ENCODE measurements around the gene CACNB2.

CACNB2 gene

GRCh38 chr10:18397906-18398305, 257.7 kb downstream of the CACNB2 start:
- DNase-seq, result no peak
- TF ChIP-seq GATA1 (IDR thresholded peaks at IDR 0.05; ENCODE audit: low read depth, low read length), result no peak

DNA sequence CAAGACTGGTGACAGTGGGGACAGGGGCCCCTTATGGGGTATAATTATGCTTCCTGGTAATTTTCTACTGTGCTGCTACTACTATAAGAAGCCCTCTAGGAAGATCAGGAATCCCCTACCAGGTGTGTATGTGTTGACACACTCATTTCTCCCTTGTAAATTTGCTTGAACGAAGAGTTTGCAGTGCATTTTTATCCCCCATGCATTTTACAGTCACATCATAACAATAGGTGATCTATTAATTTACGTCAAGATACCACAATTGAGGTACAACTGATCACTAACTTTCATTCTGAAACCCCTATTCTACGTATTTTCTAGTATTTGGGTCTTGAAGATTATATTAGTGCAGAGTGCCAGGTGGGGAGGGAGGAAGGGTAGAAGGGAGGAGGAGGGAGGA, 258.9 kb downstream of the CACNB2 start:
- DNase-seq, result no peak
- no peak for TF ChIP-seq GATA1 (IDR thresholded peaks at IDR 0.05; ENCODE audit: low read depth, low read length)
- no peak for TF ChIP-seq POLR2A (IDR thresholded peaks at IDR 0.05; ENCODE audit: low read length)

DNA sequence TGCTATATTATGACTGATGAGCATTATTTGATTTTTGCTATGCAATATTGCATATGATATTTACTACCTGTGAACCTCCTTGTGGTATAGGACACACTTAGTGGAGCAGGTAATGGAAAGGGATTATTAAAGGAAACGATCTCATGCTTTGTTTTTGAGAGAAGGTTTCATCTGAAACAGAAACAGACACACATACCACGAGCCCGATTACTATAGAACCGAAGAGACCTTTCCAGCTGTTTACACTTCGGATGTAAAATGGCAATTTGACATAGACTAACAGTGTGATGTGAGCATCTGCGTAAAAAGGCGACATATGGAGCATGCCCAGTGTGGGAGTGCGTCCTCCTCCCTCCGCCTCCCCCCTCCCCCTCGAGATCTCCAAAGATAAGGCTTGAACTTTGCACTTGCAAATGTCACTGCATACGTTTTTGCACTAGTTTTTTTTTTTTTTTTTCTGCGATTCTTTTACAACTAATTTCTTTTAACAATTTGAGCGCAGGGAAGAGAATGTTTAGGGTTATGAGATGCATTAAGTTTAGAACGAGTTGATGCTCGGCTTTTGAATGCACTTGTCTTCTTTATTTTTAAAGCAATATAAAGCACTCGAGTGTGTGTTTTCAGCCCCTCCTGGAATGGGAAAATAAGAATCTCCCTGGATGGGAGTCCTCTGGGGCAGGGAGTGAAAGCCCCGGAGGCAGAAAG, 260.1 kb downstream of the CACNB2 start:
- DNase-seq, result peak; percentile 11 to 20
- TF ChIP-seq GATA1 (IDR thresholded peaks at IDR 0.05; ENCODE audit: low read depth, low read length) (no peak), POLR2A (IDR thresholded peaks at IDR 0.05; ENCODE audit: low read length) (no peak)

DNA sequence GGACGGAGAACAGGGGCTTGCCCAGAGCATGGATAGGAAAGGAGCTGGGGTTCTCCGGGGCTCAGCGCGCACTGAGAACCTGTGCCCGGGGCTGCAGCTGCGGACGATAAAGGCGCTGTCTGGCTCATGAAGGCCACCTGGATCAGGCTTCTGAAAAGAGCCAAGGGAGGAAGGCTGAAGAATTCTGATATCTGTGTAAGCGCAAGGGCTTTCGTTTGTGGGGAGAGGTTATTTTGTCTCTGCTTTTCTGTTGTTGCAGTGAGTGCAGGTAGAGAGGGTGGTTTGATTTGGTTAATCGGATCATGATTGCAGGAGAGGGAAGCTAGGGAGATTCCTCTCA, 260.7 kb downstream of the CACNB2 start:
- no peak for DNase-seq
- no peak for TF ChIP-seq POLR2A (IDR thresholded peaks at IDR 0.05; ENCODE audit: low read length)
- no peak for TF ChIP-seq GATA1 (IDR thresholded peaks at IDR 0.05; ENCODE audit: low read depth, low read length)

DNA sequence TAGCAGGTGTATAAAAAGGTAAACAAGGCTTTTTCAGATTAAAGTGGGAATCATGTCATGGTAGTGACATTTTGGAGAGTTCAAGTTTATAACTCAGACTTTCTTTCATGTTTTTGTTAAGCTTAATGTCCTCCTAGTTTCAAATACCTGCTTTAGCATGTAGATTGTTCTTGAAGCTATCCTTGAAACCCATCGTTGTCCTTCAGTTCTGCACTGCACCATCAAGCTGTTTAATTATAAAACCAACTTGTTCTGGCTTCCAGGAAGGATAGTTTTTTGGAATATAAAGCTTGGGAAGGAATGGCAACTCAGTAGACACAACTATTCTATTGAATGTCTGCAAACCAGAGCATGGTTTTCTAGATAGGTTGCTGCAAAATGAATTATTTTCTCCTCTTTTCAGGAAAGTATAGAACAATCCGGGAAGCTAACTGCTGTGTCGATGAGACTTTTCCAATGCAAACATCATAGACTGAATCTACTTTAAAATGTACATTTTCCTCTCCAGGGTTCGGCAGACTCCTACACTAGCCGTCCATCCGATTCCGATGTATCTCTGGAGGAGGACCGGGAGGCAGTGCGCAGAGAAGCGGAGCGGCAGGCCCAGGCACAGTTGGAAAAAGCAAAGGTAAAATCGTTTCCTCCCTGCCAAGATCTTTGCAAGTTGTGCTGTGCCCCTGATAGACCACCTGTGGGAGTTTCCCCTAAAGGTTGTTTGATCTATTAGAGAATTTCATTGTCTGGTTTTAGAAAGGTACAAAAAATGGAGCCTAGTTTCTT, 261.4 kb downstream of the CACNB2 start:
- TF ChIP-seq GATA1 (IDR thresholded peaks at IDR 0.05; ENCODE audit: low read depth, low read length), result no peak
- TF ChIP-seq POLR2A (IDR thresholded peaks at IDR 0.05; ENCODE audit: low read length), result no peak
- no peak for DNase-seq

DNA sequence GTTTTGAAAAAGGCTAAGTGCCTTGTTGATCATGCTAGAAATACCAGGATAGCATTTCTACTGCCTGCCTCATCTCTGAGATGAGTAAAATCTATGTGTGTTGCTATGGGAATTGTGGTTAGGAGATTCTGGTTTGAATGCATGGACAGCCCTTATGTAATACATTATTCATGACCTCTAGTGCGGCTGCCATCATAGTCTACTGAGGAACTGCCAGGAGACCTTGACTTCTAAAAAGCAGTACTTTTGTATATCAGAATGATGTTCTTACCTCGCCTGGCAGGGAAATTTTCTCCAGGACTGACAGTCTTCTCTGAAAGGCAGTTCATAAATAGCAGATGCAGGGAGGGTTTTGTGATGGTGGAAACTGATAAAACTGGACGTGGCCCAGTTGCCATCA, 262.6 kb downstream of the CACNB2 start:
- TF ChIP-seq GATA1 (IDR thresholded peaks at IDR 0.05; ENCODE audit: low read depth, low read length), result no peak
- no peak for TF ChIP-seq POLR2A (IDR thresholded peaks at IDR 0.05; ENCODE audit: low read length)
- no peak for DNase-seq

DNA sequence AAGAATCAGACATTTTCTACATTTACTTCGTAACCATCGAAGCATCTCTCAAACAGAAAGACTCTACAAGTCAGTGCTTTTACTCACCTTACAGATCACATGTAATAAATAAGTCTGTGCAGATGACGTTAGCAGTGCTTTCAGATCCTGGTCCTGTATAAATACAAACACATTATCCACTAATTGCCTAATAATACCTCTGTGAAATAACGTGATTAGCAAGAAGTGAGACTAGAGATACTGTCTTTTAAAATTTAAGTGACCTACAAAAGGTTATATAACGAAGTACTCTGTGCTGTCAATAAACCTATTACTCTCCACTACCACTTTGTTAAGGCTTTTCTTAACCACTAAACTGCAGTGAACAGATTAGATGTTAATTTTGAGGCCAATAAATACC, 264.3 kb downstream of the CACNB2 start:
- no peak for TF ChIP-seq POLR2A (IDR thresholded peaks at IDR 0.05; ENCODE audit: low read length)
- no peak for TF ChIP-seq GATA1 (IDR thresholded peaks at IDR 0.05; ENCODE audit: low read depth, low read length)
- no peak for DNase-seq

- TF ChIP-seq POLR2A (IDR thresholded peaks at IDR 0.05; ENCODE audit: low read length) (no peak), GATA1 (IDR thresholded peaks at IDR 0.05; ENCODE audit: low read depth, low read length) (no peak)
- DNase-seq, result no peak
Observed at GRCh38 chr10:18406136-18406535, 265.9 kb downstream of the CACNB2 start.

GRCh38 chr10:18409599-18410397, 269.6 kb downstream of the CACNB2 start:
- DNase-seq, result no peak
- TF ChIP-seq GATA1 (IDR thresholded peaks at IDR 0.05; ENCODE audit: low read depth, low read length), result no peak
- no peak for TF ChIP-seq POLR2A (IDR thresholded peaks at IDR 0.05; ENCODE audit: low read length)

- no peak for DNase-seq
Observed at GRCh38 chr10:18414061-18414460, 273.8 kb downstream of the CACNB2 start.

DNA sequence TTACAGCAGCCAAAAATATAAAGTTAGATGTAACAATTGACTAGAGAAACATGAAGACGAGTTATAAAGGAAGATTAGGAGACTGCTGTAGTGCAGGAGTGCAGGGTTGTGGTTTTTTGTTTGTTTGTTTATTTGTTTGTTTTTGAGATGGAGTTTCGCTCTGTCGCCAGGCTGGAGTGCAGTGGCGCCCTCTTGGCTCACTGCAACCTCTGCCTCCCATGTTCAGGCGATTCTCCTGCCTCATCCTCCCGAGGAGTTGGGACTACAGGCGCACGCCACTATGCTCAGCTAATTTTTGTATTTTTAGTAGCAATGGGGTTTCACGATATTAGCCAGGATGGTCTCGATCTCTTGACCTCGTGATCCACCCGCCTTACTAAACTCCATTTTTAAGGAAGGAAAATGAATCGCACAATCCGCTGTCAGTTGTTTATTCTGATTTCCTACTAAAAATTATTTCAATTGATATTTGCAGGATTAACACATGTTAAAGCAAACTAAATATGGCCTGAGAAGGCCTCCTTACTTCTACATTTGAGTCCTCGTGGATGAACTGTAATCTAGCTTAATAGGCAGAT, 277.8 kb downstream of the CACNB2 start:
- DNase-seq, result no peak
- no peak for TF ChIP-seq GATA1 (IDR thresholded peaks at IDR 0.05; ENCODE audit: low read depth, low read length)
- TF ChIP-seq POLR2A (IDR thresholded peaks at IDR 0.05; ENCODE audit: low read length), result no peak

More at GRCh38 chr10:18414061-18414460, 273.8 kb downstream of the CACNB2 start:
- TF ChIP-seq POLR2A (IDR thresholded peaks at IDR 0.05; ENCODE audit: low read length), result no peak
- no peak for TF ChIP-seq GATA1 (IDR thresholded peaks at IDR 0.05; ENCODE audit: low read depth, low read length)

- no peak for DNase-seq
- TF ChIP-seq POLR2A (IDR thresholded peaks at IDR 0.05; ENCODE audit: low read length) (no peak), GATA1 (IDR thresholded peaks at IDR 0.05; ENCODE audit: low read depth, low read length) (no peak)
Observed at GRCh38 chr10:18418541-18419215, 278.5 kb downstream of the CACNB2 start.

DNA sequence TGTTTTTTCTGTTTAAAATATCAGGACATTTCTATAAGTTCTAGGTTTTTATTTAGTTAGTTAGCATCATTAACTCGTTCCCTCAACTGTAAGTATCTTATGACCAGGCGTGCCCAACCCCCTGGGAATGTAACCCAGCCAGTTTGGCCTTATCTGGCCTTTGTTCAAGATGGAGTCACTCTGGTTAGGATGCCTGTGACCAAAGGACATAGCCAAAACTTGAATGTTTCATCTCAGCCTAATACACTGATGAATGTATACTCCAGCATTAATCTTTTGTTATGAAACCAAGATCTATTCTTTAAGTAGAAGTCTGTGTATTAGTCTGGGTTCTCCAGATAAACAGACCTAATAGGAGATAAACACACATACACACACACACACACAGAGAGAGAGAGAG, 279.7 kb downstream of the CACNB2 start:
- no peak for DNase-seq
- TF ChIP-seq GATA1 (IDR thresholded peaks at IDR 0.05; ENCODE audit: low read depth, low read length) (no peak), POLR2A (IDR thresholded peaks at IDR 0.05; ENCODE audit: low read length) (no peak)
